Neural crest cell (in vitro differentiated cells): Measurements from ENCODE around the gene OR1E1. TPM values are rescaled to one million over a fixed set of nuclear protein-coding genes. Genes with fewer than 3 reads are reported as not detected.
"Not testable (repeated sequence)": the region's sequence is repeated elsewhere in the genome, so short reads cannot be mapped to it uniquely, and the experiment has no call there.

Source experiments
- DNase-seq: peaks from one replicate; pipeline ENCODE4 v3.0.0; 2021; ENCODE audit warnings: low read depth, mixed read lengths, low spot score
- H3K27ac Mint-ChIP-seq: one replicate; pipeline ENCODE4 v1.8.0; 2021; ENCODE audit warnings: mild to moderate bottlenecking, mixed read lengths; ENCODE audit not compliant: unreplicated experiment
- H3K27me3 Mint-ChIP-seq: 2 replicates; pipeline ENCODE4 v1.8.0; 2021; ENCODE audit warnings: low read depth, mild to moderate bottlenecking, mixed read lengths
- H3K36me3 Mint-ChIP-seq: 2 replicates; pipeline ENCODE4 v1.8.0; 2021; ENCODE audit warnings: low read depth, mild to moderate bottlenecking, mixed read lengths
- H3K4me1 Mint-ChIP-seq: 2 replicates; pipeline ENCODE4 v1.8.0; 2021; ENCODE audit warnings: mixed read lengths
- H3K4me3 Mint-ChIP-seq: one replicate; pipeline ENCODE4 v1.8.0; 2021; ENCODE audit warnings: mild to moderate bottlenecking, mixed read lengths
- H3K9me3 Mint-ChIP-seq: 2 replicates; pipeline ENCODE4 v1.8.0; 2021; ENCODE audit warnings: mixed read lengths
- total RNA-seq: library from RNA; stranded (reverse); gene quantifications from 2 replicates; pipeline ENCODE4 v1.2.1, GENCODE V29; 2021
- TF ChIP-seq, protein P1 (sequence below): fragments of 200-600 bp; sonication (generic); conservative IDR thresholded peaks from 2 replicates; pipeline ENCODE4 v1.5.0; 2021; ENCODE audit warnings: antibody characterized with exemption, mild to moderate bottlenecking

Gene OR1E1
- total RNA-seq, 1 donor from 2014 or later, result not detected

DNA sequence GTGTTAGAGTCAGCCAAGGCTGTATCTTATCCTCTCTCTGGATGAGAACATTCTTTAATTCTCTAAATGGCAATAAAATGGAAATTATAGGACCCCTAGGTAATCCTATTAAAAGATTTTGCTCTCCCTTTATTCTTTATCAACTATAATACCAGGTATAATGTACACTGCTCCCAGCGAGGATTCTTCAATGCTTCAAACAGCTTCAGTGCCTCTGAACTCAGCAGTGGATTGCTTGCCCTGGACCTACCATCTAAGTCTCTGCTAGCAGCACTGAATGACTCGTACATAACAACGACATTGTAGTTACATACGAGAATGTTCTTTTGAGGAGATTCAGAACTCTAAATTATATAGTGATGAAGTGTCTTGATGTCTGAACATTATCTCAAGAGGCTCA is 8.4 kb downstream of the OR1E1 start:
- peaks cover 8% of the 10 kb centered on the region for H3K9me3 Mint-ChIP-seq
- TF ChIP-seq, protein P1, sequence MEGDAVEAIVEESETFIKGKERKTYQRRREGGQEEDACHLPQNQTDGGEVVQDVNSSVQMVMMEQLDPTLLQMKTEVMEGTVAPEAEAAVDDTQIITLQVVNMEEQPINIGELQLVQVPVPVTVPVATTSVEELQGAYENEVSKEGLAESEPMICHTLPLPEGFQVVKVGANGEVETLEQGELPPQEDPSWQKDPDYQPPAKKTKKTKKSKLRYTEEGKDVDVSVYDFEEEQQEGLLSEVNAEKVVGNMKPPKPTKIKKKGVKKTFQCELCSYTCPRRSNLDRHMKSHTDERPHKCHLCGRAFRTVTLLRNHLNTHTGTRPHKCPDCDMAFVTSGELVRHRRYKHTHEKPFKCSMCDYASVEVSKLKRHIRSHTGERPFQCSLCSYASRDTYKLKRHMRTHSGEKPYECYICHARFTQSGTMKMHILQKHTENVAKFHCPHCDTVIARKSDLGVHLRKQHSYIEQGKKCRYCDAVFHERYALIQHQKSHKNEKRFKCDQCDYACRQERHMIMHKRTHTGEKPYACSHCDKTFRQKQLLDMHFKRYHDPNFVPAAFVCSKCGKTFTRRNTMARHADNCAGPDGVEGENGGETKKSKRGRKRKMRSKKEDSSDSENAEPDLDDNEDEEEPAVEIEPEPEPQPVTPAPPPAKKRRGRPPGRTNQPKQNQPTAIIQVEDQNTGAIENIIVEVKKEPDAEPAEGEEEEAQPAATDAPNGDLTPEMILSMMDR, result no peak
- H3K27me3 Mint-ChIP-seq, result peaks cover 12% of the 10 kb centered on the region
- no peaks in the 10 kb centered on the region for H3K4me1 Mint-ChIP-seq
- no peak overlapping the region for H3K27ac Mint-ChIP-seq
- no peak for DNase-seq
- H3K36me3 Mint-ChIP-seq, result no peaks in the 10 kb centered on the region
- no peak overlapping the region for H3K4me3 Mint-ChIP-seq

DNA sequence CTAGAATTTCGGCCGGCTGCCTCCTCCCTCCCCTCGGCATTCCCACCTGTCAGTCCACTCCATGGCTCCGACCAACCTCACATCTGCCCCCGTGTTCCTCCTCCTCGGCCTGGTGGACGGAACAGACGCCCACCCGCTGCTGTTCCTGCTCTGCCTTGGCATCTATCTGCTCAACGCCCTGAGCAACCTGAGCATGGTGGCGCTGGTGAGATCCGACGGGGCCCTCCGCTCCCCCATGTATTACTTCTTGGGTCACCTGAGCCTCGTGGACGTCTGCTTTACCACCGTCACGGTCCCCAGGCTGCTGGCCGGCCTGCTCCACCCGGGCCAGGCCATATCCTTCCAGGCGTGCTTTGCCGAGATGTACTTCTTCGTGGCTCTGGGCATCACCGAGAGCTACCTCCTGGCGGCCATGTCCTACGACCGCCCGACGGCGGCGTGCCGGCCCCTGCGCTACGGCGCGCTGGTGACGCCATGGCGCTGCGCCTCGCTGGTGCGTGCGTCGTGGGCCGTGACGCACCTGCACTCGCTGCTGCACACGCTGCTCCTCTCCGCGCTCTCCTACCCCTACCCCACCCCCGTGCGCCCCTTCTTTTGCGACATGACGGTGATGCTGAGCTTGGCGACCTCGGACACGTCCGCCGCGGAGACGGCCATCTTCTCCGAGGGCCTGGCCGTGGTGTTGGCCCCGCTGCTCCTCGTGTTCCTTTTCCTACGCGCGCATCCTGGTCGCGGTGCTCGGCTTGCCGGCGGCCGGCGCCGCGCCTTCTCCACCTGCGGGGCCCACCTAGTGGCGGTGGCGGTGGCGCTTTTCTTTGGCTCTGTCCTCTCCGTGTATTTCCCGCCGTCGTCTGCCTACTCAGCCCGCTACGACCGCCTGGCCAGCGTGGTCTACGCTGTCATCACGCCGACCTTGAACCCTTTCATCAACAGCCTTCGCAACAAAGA is 12.1 kb downstream of the OR1E1 start, which contains the start of gene OR3A2:
Gene OR3A2 (minus strand): TSS at position 440 of the 948 bp plus-strand sequence.
- no peak for DNase-seq
- no peak within 1 kb of the TSS for H3K4me3 Mint-ChIP-seq
- H3K36me3 Mint-ChIP-seq, result no peaks in the 10 kb centered on the region
- TF ChIP-seq, protein P1, result no peak
- H3K27me3 Mint-ChIP-seq, result peaks cover 36% of the 10 kb centered on the region
- no peak within 1 kb of the TSS for H3K27ac Mint-ChIP-seq
- peaks cover 4% of the 10 kb centered on the region for H3K9me3 Mint-ChIP-seq
- H3K4me1 Mint-ChIP-seq, result no peaks in the 10 kb centered on the region

DNA sequence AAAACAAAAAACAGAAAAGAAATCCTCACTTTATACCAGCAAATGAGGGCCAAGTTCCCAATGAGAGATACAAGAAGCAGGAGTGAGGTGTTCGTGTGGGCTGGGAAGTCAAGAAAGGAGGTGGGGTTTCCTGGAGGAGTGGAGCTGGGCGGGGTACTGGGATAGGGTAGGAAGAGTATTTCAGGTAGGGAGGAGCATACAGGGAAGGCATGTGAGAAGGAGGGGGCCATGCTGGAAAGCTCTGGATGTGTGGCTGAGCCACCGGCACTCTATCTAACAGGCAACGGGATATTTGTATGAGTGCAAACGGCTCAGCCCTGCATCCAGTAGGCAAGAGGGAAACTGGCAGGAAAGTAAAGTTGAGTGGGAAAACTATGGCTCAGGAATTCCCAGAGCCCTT is 16.3 kb downstream of the OR1E1 start:
- H3K36me3 Mint-ChIP-seq, result no peaks in the 10 kb centered on the region
- H3K27ac Mint-ChIP-seq, result no peak overlapping the region
- TF ChIP-seq, protein P1, result no peak
- no peak for DNase-seq
- H3K9me3 Mint-ChIP-seq, result peaks cover 2% of the 10 kb centered on the region
- no peaks in the 10 kb centered on the region for H3K4me1 Mint-ChIP-seq
- no peak overlapping the region for H3K4me3 Mint-ChIP-seq
- H3K27me3 Mint-ChIP-seq, result peaks cover 54% of the 10 kb centered on the region

DNA sequence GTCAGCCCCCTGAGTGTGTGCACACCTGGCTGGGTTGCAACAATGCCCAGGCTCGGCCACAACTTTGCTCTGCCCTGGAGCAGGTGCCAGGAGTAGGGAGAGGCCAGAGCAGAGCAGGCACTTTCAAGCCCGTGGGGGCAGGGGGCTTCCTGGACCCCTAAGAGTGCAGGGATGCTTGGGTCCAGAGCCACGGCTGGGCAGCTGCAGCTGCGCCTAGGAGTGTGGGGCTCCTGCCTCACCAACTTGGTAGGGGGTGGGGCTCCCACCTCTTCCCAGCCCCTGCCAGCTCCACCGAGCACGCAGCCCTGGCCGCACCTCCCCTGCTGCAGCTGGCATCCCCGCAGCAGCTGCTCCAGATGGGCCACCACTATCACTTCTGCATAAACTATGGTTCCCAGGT is 19.9 kb downstream of the OR1E1 start:
- TF ChIP-seq, protein P1, result no peak
- peaks cover 48% of the 10 kb centered on the region for H3K27me3 Mint-ChIP-seq

DNA sequence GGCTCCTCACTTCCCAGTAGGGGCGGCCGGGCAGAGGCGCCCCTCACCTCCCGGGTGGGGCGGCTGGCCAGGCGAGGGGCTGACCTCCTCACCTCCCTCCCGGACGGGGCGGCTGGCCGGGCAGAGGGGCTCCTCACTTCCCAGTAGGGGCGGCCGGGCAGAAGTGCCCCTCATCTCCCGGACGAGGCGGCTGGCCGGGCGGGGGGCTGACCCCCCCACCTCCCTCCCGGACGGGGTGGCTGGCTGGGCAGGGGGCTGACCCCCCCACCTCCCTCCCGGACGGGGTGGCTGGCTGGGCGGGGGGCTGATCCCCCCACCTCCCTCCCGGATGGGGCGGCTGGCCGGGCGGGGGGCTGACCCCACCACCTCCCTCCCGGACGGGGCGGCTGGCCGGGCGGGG is 27.0 kb downstream of the OR1E1 start:
- peaks cover 28% of the 10 kb centered on the region for H3K9me3 Mint-ChIP-seq
- H3K36me3 Mint-ChIP-seq, H3K4me3 Mint-ChIP-seq, H3K4me1 Mint-ChIP-seq, H3K27ac Mint-ChIP-seq, DNase-seq: not testable (repeated sequence)
- peaks cover 41% of the 10 kb centered on the region for H3K27me3 Mint-ChIP-seq

More for the DNA sequence above, 19.9 kb downstream of the OR1E1 start:
- DNase-seq, result no peak
- H3K4me3 Mint-ChIP-seq, result no peak overlapping the region
- no peak overlapping the region for H3K27ac Mint-ChIP-seq
- peaks cover 9% of the 10 kb centered on the region for H3K9me3 Mint-ChIP-seq
- H3K36me3 Mint-ChIP-seq, result peaks cover 2% of the 10 kb centered on the region
- no peaks in the 10 kb centered on the region for H3K4me1 Mint-ChIP-seq

Other genes with a start within 250 kb of the OR1E1 start
- gene OR1A2, start 200.9 kb downstream of the OR1E1 start, total RNA-seq, result not detected in 2 replicates
- gene OR1A1, start 190.7 kb downstream of the OR1E1 start, total RNA-seq, result not detected in 2 replicates
- gene OR3A1, start 100.0 kb downstream of the OR1E1 start, total RNA-seq, result not detected in 2 replicates
- not detected in 2 replicates for gene OR3A2, start 12.1 kb downstream of the OR1E1 start, total RNA-seq
- gene OR3A3, start 13.0 kb upstream of the OR1E1 start, total RNA-seq, result not detected in 2 replicates
- gene OR1E2, start 35.4 kb upstream of the OR1E1 start, total RNA-seq, result not detected in 2 replicates
- not detected in 2 replicates for gene SPATA22, start 73.4 kb upstream of the OR1E1 start, total RNA-seq
- gene ASPA, start 77.6 kb upstream of the OR1E1 start, total RNA-seq, result not detected in 2 replicates
- gene TRPV3, start 159.4 kb upstream of the OR1E1 start, total RNA-seq, result 2.1 and 2.3 TPM in 2 replicates
- 9.5 and 10.5 TPM in 2 replicates for gene TRPV1, start 211.0 kb upstream of the OR1E1 start, total RNA-seq
- gene SHPK, start 237.8 kb upstream of the OR1E1 start, total RNA-seq, result 21.8 and 22.7 TPM in 2 replicates
- 17.4 and 18.6 TPM in 2 replicates for gene CTNS, start 238.3 kb upstream of the OR1E1 start, total RNA-seq